Activated CD4-positive, alpha-beta memory T cell treated with anti-CD3 and anti-CD28 coated beads for 36 hours (primary cell): ENCODE data around the gene OSBPL10. TPM values are rescaled to one million over a fixed set of nuclear protein-coding genes. Genes with fewer than 3 reads are reported as not detected.

Experiments used
- CTCF ChIA-PET: fragments of 350-600 bp; sonication (Branson Sonifier 250); formaldehyde crosslinking; loops from one replicate; lab custom pipeline; 2021; ENCODE audit warnings: antibody characterized with exemption, inconsistent platforms; lab: Charles Lee
- POLR2A ChIA-PET: fragments of 350-600 bp; sonication (Branson Sonifier 250); formaldehyde crosslinking; loops from one replicate; lab custom pipeline; 2021; ENCODE audit warnings: antibody characterized with exemption; lab: Charles Lee
- DNase-seq: peaks from one replicate; pipeline ENCODE4 v3.0.0-alpha.2; 2020
- H3K27ac Mint-ChIP-seq: one replicate; pipeline ENCODE4 v1.8.0; 2021; ENCODE audit warnings: mixed read lengths
- H3K27me3 Mint-ChIP-seq: one replicate; pipeline ENCODE4 v1.8.0; 2021; ENCODE audit warnings: mixed read lengths
- H3K36me3 Mint-ChIP-seq: one replicate; pipeline ENCODE4 v1.8.0; 2021; ENCODE audit warnings: mixed read lengths
- H3K4me1 Mint-ChIP-seq: one replicate; pipeline ENCODE4 v1.8.0; 2021; ENCODE audit warnings: low read depth, mixed read lengths
- H3K4me3 Mint-ChIP-seq: one replicate; pipeline ENCODE4 v1.8.0; 2021; ENCODE audit warnings: mild to moderate bottlenecking, mixed read lengths
- H3K9me3 Mint-ChIP-seq: one replicate; pipeline ENCODE4 v1.8.0; 2021; ENCODE audit warnings: mixed read lengths
- intact Hi-C: fragments of 100-400 bp; cut with micrococcal nuclease; formaldehyde crosslinking; loops from one replicate; pipeline ENCODE4 v1.15.1; 2023
- total RNA-seq, 2 experiments: library from RNA; stranded (reverse); gene quantifications; one replicate each; pipeline ENCODE4 v1.2.3, GENCODE V29; 2021

The OSBPL10 gene
- total RNA-seq, 2 experiments from 2014 or later = 3.4 to 3.5 TPM

- ChIA-PET CTCF (no interaction called here), POLR2A (interaction anchor here (0.5 kb wide), 1 partner anchor 134 kb away, joined by 3 read pairs; no protein-coding TSS in a partner anchor)
- no peaks in the 10 kb centered on the region for H3K9me3 Mint-ChIP-seq
- no peak for DNase-seq
- intact Hi-C loops = no loop called here
- no peak overlapping the region for H3K4me3 Mint-ChIP-seq
- H3K36me3 Mint-ChIP-seq = no peaks in the 10 kb centered on the region
- peaks cover 2% of the 10 kb centered on the region for H3K27me3 Mint-ChIP-seq
- no peaks in the 10 kb centered on the region for H3K4me1 Mint-ChIP-seq
- no peak overlapping the region for H3K27ac Mint-ChIP-seq
Observed at GRCh38 chr3:31848163-31848818, 132.8 kb downstream of the OSBPL10 start.

DNA sequence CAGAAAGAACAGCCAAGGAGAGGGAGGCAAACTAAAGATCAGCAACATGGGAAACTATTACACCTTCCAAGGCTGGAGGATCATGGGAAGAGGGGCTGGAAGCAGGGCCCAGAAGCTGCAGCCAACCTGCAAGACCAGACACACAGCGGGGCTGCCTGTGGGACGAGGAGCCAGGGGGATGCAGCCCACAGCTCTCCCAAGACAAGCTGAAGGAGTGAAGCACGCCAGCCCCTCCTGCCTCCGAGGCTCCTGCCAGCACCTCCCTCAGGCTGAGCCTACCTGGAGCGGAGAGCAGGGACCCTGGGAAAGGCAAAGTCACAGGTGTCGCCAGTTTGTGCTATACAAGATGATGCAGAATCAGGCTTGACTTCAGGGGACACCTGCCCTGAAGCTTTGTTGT lies 133.3 kb downstream of the OSBPL10 start:
- intact Hi-C loops = no loop called here
- CTCF ChIA-PET = no interaction called here

DNA sequence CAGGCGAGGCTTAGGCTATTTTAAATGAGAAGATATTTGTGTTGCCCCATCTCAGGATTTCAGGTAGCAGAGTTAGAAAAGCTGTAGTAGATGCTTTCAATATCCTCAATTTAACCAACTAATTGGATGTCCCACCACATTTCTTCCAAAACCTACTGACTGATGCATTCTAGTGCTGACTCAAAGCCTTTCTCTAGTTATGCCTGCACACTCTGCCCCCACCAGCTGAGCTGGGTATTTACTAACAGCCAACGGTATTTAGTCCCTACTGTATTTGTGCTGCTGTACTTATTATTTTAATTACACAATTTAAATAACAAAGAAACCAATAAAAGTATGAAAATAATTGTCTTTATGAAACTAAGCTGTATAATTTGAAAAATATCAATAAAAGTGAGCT lies 139.5 kb downstream of the OSBPL10 start:
- intact Hi-C loops = no loop called here
- H3K36me3 Mint-ChIP-seq = no peaks in the 10 kb centered on the region
- ChIA-PET POLR2A (no interaction called here), CTCF (no interaction called here)
- H3K4me1 Mint-ChIP-seq = no peaks in the 10 kb centered on the region
- DNase-seq = no peak
- no peak overlapping the region for H3K27ac Mint-ChIP-seq
- H3K27me3 Mint-ChIP-seq = peaks cover 2% of the 10 kb centered on the region
- no peaks in the 10 kb centered on the region for H3K9me3 Mint-ChIP-seq
- no peak overlapping the region for H3K4me3 Mint-ChIP-seq

More for the DNA sequence above, 133.3 kb downstream of the OSBPL10 start:
- Mint-ChIP-seq H3K36me3 (no peaks in the 10 kb centered on the region), H3K27ac (no peak overlapping the region), H3K27me3 (peaks cover 2% of the 10 kb centered on the region), H3K4me3 (no peak overlapping the region), H3K9me3 (no peaks in the 10 kb centered on the region), H3K4me1 (no peaks in the 10 kb centered on the region)
- no peak for DNase-seq
- POLR2A ChIA-PET = interaction anchor here (0.5 kb wide), 1 partner anchor 135 kb away, joined by 3 read pairs; no protein-coding TSS in a partner anchor

GRCh38 chr3:31840252-31840651 lies 140.8 kb downstream of the OSBPL10 start:
- H3K4me3 Mint-ChIP-seq = no peak overlapping the region

DNA sequence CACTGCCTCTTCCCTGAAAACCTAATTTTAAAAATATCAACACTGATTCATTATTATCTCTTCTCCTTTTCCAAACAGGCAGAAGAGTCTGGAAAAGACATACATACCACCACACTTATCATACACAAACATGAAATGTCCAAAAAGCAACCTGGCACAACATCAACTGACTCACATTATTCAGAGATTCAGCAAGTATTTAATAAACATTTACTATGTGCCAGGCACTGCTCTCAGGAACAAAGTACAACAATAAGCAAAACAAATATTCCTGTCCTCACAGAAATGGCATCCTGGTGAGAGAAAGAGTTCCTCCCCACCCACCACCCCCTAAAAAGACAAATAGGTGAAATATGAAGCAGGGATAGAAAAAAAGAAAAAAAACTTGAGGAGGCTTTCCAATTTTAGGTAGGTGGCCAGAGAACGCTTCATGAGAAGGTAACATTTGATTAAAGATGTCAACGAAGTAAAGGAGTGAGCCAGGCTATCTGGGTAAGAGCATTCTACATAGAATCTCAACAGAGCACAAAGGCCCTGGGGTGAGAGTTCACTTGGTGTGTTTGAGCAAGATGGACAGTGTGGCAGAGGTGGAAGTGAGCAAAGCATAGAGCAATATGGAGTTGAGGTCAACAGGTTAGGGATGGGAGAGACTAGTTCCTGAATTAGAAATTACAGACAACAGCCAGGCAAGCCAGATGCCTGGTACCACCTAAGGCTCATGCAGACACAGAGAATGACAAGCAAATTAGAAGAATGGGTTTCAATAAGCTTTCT lies 141.7 kb downstream of the OSBPL10 start:
- H3K9me3 Mint-ChIP-seq = no peaks in the 10 kb centered on the region
- H3K4me1 Mint-ChIP-seq = no peaks in the 10 kb centered on the region
- H3K4me3 Mint-ChIP-seq = no peak overlapping the region
- H3K36me3 Mint-ChIP-seq = no peaks in the 10 kb centered on the region
- H3K27me3 Mint-ChIP-seq = no peaks in the 10 kb centered on the region
- H3K27ac Mint-ChIP-seq = no peak overlapping the region
- DNase-seq = no peak
- CTCF ChIA-PET = no interaction called here
- POLR2A ChIA-PET = no interaction called here
- intact Hi-C loops = no loop called here

More at GRCh38 chr3:31840252-31840651, 140.8 kb downstream of the OSBPL10 start:
- ChIA-PET POLR2A (no interaction called here), CTCF (interaction anchor here (0.9 kb wide), 1 partner anchor 304 kb away, joined by 3 read pairs; no protein-coding TSS in a partner anchor)
- Mint-ChIP-seq H3K27me3 (peaks cover 2% of the 10 kb centered on the region), H3K4me1 (no peaks in the 10 kb centered on the region), H3K9me3 (no peaks in the 10 kb centered on the region), H3K36me3 (no peaks in the 10 kb centered on the region), H3K27ac (no peak overlapping the region)
- no peak for DNase-seq
- intact Hi-C loops = no loop called here

GRCh38 chr3:31836131-31837075 lies 144.7 kb downstream of the OSBPL10 start:
- intact Hi-C loops = no loop called here
- ChIA-PET CTCF (no interaction called here), POLR2A (no interaction called here)
- H3K9me3 Mint-ChIP-seq = no peaks in the 10 kb centered on the region
- no peak for DNase-seq
- no peak overlapping the region for H3K4me3 Mint-ChIP-seq
- no peaks in the 10 kb centered on the region for H3K27me3 Mint-ChIP-seq
- H3K36me3 Mint-ChIP-seq = no peaks in the 10 kb centered on the region
- no peak overlapping the region for H3K27ac Mint-ChIP-seq
- no peaks in the 10 kb centered on the region for H3K4me1 Mint-ChIP-seq

DNA sequence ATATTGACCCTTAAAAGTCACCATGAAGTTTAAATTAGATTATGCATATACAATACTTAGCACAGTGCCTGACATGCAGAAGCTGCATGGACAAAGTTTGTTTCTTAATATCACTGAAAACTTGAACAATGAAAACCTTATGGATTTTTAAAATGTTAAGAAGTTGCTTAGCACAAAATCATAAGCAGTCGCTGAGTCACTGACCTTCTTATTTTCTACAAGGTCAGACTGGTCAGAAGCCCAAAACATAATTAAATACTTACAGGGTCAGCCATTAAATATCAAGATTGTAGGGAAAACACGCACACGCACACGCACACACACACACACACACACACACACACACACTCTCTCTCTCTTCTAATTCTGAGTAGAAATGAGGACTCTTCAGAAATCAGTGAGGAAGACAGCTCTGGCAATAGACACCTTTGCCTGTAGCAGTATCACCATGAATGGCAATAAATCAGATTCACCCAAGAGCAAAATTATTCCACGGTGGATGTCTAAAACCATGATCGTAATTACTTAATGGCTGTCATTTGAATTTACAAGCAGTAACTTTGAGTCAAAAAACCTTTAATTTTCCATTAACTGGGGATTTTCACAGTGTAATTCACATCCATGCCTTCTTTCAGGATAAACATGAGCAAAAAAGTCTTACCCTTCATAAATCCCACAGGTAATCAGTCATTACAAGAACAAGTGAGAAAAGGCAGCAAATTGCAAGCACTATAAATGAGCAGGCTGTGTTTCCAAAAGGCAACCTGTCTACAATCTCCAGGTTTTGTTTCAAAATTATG lies 147.5 kb downstream of the OSBPL10 start:
- Mint-ChIP-seq H3K4me3 (no peak overlapping the region), H3K27me3 (no peaks in the 10 kb centered on the region), H3K36me3 (no peaks in the 10 kb centered on the region), H3K27ac (no peak overlapping the region), H3K9me3 (no peaks in the 10 kb centered on the region), H3K4me1 (no peaks in the 10 kb centered on the region)
- ChIA-PET CTCF (no interaction called here), POLR2A (no interaction called here)
- intact Hi-C loops = no loop called here
- DNase-seq = no peak

DNA sequence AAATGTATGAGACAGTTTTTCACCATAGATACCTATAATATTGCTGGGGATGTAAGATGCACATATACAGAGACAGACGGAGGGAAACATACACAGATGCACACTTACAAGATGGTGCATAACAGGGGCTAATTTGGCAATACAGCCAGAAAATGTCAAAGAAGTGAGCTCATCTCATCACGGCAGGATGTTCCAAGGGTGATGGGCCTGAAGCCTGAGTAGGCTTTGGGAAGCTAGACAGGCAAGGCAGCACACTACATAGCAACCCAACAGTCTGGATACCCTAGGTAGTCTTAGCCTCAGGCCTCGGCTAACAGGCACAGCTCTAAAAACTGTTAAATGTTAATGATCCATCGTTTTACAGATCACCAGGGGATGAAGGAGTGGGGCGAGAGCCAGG lies 148.5 kb downstream of the OSBPL10 start:
- H3K27me3 Mint-ChIP-seq = no peaks in the 10 kb centered on the region
- no peak overlapping the region for H3K4me3 Mint-ChIP-seq
- no peaks in the 10 kb centered on the region for H3K4me1 Mint-ChIP-seq
- no peaks in the 10 kb centered on the region for H3K36me3 Mint-ChIP-seq
- ChIA-PET CTCF (no interaction called here), POLR2A (no interaction called here)
- H3K9me3 Mint-ChIP-seq = no peaks in the 10 kb centered on the region
- intact Hi-C loops = no loop called here
- no peak overlapping the region for H3K27ac Mint-ChIP-seq
- DNase-seq = no peak

DNA sequence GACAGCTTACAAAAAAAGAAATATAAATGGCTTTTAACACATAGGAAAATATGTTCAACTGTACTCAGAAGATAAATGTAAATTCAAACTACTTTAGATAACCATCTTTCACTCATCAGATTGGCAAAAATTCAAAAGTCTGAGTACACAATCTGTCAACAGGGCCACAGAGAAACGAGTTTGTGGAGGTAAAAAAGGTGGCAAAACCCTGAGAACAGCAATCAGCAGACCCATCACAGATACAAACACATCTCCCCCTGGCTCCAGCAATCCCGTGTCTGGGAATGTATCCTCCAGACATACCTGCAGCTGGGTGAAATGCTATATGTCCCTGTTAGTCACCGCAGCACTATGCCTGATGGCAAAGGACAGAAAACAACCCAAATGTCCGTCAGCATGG lies 149.5 kb downstream of the OSBPL10 start:
- no peaks in the 10 kb centered on the region for H3K36me3 Mint-ChIP-seq
- POLR2A ChIA-PET = no interaction called here
- CTCF ChIA-PET = no interaction called here
- no peak overlapping the region for H3K4me3 Mint-ChIP-seq
- H3K27me3 Mint-ChIP-seq = no peaks in the 10 kb centered on the region
- no peaks in the 10 kb centered on the region for H3K4me1 Mint-ChIP-seq
- H3K27ac Mint-ChIP-seq = no peak overlapping the region
- intact Hi-C loops = no loop called here
- no peak for DNase-seq
- H3K9me3 Mint-ChIP-seq = no peaks in the 10 kb centered on the region

DNA sequence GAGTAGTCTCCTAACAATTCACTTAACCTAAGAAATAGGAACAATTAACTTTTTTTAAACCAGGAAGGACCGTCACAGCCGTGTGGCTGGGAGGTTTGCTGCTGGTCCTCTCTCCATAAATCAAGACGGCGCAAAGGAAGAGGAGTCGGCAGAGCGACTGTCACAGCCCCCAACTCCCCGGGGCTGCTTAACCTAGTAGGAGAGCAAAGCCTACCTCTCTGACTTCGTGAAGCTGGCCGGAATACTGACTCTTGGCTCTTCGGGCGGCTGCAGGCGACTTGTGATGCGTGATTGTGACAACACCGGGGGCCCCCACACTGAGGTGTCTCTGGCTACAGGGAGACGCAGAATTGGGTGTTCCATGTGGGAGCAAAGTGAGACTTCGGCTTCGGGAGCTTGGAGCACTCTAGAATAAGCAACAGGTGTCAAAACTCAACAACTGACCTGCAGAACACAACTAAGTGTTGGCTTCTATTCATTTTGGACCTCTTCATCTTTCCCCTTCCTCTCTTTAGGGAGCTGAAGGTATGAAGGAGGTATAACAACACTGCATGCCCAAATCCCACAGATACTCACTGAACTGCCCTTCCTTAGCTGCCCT lies 151.1 kb downstream of the OSBPL10 start:
- H3K27me3 Mint-ChIP-seq = peaks cover 1% of the 10 kb centered on the region
- H3K9me3 Mint-ChIP-seq = no peaks in the 10 kb centered on the region
- ChIA-PET CTCF (no interaction called here), POLR2A (no interaction called here)
- H3K36me3 Mint-ChIP-seq = no peaks in the 10 kb centered on the region
- intact Hi-C loops = no loop called here
- H3K4me3 Mint-ChIP-seq = no peak overlapping the region
- no peak for DNase-seq
- H3K4me1 Mint-ChIP-seq = no peaks in the 10 kb centered on the region
- H3K27ac Mint-ChIP-seq = no peak overlapping the region

DNA sequence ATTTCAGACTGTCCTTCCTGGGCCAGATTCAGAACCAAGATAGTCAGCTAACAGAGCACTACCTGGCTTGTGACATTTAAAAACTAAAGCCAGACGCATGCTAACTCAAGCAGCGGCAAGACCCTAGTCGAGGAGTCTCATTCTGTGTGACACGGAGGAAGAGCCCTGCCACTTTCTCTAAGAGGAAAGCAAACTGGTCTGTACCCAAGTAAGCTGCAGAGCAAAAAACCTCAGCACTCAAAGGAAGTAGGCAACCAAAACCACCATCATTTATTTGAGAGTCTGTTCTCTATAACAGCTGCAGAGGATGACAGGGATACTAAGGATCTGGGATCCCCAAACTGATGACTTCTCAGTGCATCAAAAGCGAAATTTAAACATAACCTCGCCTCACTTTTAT lies 152.1 kb downstream of the OSBPL10 start:
- ChIA-PET POLR2A (no interaction called here), CTCF (no interaction called here)
- no peaks in the 10 kb centered on the region for H3K4me1 Mint-ChIP-seq
- H3K27ac Mint-ChIP-seq = no peak overlapping the region
- no peak overlapping the region for H3K4me3 Mint-ChIP-seq
- DNase-seq = no peak
- H3K9me3 Mint-ChIP-seq = no peaks in the 10 kb centered on the region
- intact Hi-C loops = no loop called here
- H3K27me3 Mint-ChIP-seq = peaks cover 4% of the 10 kb centered on the region
- H3K36me3 Mint-ChIP-seq = no peaks in the 10 kb centered on the region
